H1 (cell line): ENCODE measurements around the gene DHPS. TPM values are rescaled to one million over a fixed set of nuclear protein-coding genes. Genes with fewer than 3 reads are reported as not detected.

Source experiments
- ATF3 ChIP-seq: IDR thresholded peaks from 2 replicates; pipeline ENCODE4 v1.6.1; 2011; ENCODE audit warnings: low read depth, mild to moderate bottlenecking, low read length; ENCODE audit not compliant: insufficient read depth
- EGR1 ChIP-seq: IDR thresholded peaks from 2 replicates; pipeline ENCODE4 v1.6.1; 2011; ENCODE audit warnings: low read depth, low read length, borderline replicate concordance
- HDAC2 ChIP-seq, 2 experiments: fragments of 300-600 bp in 1 of 2; sonication (generic) in 1 of 2; IDR thresholded peaks; 2 replicates each; pipeline ENCODE4 v1.6.1; 2011 to 2012; ENCODE audit warnings: low read depth in 2 of 2, low read length in 2 of 2, mild to moderate bottlenecking in 2 of 2, moderate library complexity in 2 of 2, borderline replicate concordance in 1 of 2, inconsistent platforms in 1 of 2
- PHF8 ChIP-seq: fragments of 200-600 bp; sonication (generic); conservative IDR thresholded peaks from 2 replicates; pipeline ENCODE4 v1.7.1; 2012; ENCODE audit warnings: low read depth, mild to moderate bottlenecking, inconsistent platforms, low read length, moderate library complexity
- POLR2A ChIP-seq, 2 experiments: IDR thresholded peaks; 1 replicate in 1 of 2; 2 replicates in 1 of 2; pipeline ENCODE4 v1.6.1; 2011; ENCODE audit warnings: low read depth in 2 of 2, low read length in 2 of 2, mild to moderate bottlenecking in 2 of 2; ENCODE audit errors: control extremely low read depth in 1 of 2
- RAD21 ChIP-seq, 2 experiments: IDR thresholded peaks in 1 of 2; conservative IDR thresholded peaks in 1 of 2; 2 replicates each; pipeline ENCODE4 v1.6.1; 2011; ENCODE audit warnings: low read depth in 2 of 2, low read length in 2 of 2, improper control_type of control experiment in 1 of 2, inconsistent platforms in 1 of 2, mild to moderate bottlenecking in 1 of 2, moderate library complexity in 1 of 2
- SIN3A ChIP-seq, 2 experiments: IDR thresholded peaks in 1 of 2; conservative IDR thresholded peaks in 1 of 2; 2 replicates each; pipeline ENCODE4 v1.6.1; 2011 to 2012; ENCODE audit warnings: low read length in 2 of 2, improper control_type of control experiment in 1 of 2, low read depth in 1 of 2, mild to moderate bottlenecking in 1 of 2
- SRF ChIP-seq: IDR thresholded peaks from 2 replicates; pipeline ENCODE4 v1.6.1; 2011; ENCODE audit warnings: mild to moderate bottlenecking, low read depth, low read length, moderate library complexity
- polyA plus RNA-seq, 7 experiments: library from polyadenylated mRNA; depleted of rRNA in 3 of 7; stranded (reverse) in 5 of 7; unstranded in 2 of 7; fragments of >200 nt in 5 of 7; fragments of 200-250 nt in 2 of 7; gene quantifications; 1 replicate in 5 of 7; 2 replicates in 1 of 7; 4 replicates in 1 of 7; pipeline versions ENCODE4 v1.2.1 to v1.2.3, GENCODE V29; 2011 to 2013; ENCODE audit warnings: missing spikeins in 2 of 7, mixed read lengths in 2 of 7
- total RNA-seq: library from RNA; stranded (reverse); fragmentation: NEBNext Ultra II Directional; extraction: Animal tissue kit (Norgen Biotek cat#: 25700); gene quantifications from 2 replicates; pipeline ENCODE4 v1.2.1, GENCODE V29; 2021

The DHPS gene
- total and polyA plus RNA-seq, 2 of the 8 experiments (the other 6 are each of a cell fraction or from before 2014, with no cell fraction given) = 86.6 to 99.6 TPM

GRCh38 chr19:12696366-12697335, 15.0 kb upstream of the DHPS start, which contains the start of gene FBXW9 (continued):
- TF ChIP-seq POLR2A (IDR thresholded peaks at IDR 0.05; ENCODE audit: control extremely low read depth in 1 of 2, low read depth in 2 of 2, low read length in 2 of 2) (peak; percentile 87 to 93), EGR1 (no peak), SIN3A (conservative IDR thresholded peaks at IDR 0.05 in 1 of 2, IDR thresholded peaks at IDR 0.05 in 1 of 2; ENCODE audit: low read depth in 1 of 2, low read length in 2 of 2) (peak; percentile 98 to 100), RAD21 (IDR thresholded peaks at IDR 0.05 in 1 of 2, conservative IDR thresholded peaks at IDR 0.05 in 1 of 2; ENCODE audit: low read depth in 2 of 2, low read length in 2 of 2) (no peak), HDAC2 (IDR thresholded peaks at IDR 0.05; ENCODE audit: borderline replicate concordance in 1 of 2, low read depth in 2 of 2, low read length in 2 of 2) (peak in 1 of 2 experiments; percentile 94; a peak in 2 of 4 replicates), SRF (peak; percentile 85), ATF3 (peak; percentile 93), PHF8 (peak; percentile 65)
- TF ChIP-seq, all 59 proteins: peak for 19
